ENCODE data around the gene MYOM3.
"Not testable (repeated sequence)": the region's sequence is repeated elsewhere in the genome, so short reads cannot be mapped to it uniquely, and the experiment has no call there.

The MYOM3 gene

DNA sequence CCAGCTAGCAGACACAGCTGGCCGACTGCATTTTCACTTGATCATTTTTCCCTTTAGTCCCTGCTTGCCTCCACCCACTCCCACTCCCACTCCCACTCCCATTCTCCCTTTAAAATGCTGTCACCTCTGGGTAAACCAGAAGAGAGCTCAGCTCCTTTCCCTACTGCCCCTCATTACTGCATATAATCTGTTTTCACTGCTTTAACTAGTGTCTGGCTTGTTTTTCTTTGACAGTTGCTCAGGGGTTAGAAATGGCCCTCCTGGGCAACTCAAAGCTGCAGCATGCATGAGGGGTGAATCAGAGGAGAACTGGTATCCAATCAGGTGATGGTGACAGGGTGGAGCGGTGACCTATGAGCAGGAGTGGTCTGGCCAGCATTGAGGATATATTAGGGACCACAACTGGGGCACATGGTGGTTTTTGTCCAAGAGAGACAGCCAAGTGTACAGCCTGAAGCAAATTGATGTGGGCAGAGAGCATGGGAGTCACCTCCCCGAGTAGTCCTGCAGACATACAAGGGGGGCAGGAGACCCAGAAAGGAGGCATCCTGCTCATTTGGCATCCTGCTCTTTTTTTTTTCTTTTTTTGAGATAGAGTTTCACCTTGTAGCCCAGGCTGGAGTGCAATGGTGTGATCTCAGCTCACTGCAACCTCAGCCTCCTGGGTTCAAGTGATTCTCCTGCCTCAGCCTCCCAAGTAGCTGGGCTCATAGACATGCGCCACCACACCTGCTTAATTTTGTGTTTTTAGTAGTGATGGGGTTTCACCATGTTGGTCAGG, 89.2 kb downstream of the MYOM3 start:
- DNase-seq: no peak

DNA sequence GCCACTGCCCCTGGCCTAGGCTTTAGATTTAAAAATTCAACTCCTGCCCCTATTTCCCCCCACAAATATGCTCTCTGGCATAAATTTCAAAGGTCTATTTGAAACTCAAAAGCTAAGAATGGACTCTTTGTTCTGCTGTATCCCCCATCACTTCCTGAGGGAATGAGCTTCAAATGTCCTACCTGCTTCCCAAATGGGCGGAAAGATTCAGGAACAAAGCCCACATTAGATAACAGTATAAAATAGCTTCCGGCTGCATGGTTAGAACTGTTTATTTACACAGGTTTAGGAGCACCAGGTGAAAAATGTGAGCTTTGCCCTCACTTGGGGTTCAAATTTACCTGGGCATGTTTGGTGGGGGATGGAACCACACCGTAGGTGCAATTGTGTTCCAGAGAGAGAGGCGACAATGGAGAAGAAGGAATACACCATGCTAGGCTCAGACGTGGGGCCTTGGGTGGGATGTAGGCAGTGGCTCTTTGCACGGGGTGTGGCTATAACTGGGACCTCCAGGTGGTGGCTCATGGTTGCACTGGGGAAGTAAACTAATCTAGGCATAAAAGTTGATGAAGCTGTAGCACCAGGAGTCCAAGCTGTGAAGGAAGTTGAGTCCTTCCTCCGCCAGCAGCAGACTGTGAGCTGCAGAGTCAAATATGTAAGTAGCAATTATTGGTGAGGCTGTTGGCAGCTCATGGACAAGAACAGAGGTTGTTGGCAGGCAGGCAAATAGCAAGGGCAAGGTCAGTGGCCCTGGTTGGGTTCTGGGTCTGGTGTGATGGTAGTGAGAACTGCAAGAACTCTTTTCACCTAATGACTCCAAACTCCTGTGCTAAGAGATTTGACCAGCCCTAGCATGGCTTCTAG, 90.3 kb downstream of the MYOM3 start:
- DNase-seq: no peak

DNA sequence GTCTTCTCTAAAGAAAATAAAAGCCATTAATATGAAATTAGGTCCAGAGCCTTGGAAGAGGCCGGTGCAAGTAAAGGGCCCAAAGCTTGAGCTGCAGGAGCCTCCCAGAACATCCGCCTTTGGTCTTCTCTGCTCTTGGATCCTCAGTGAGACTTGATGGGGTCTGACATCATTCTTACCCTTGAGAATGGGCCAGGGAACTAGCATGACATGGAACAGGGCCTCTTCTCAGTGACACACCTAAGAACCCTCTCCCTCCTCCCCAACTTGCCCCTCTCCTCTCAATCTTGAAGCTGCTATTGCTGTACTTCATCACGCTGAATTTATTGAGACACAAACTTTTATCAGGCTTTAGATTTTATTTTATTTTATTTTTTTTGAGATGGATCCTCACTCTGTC, 91.5 kb downstream of the MYOM3 start:
- no peak for DNase-seq

DNA sequence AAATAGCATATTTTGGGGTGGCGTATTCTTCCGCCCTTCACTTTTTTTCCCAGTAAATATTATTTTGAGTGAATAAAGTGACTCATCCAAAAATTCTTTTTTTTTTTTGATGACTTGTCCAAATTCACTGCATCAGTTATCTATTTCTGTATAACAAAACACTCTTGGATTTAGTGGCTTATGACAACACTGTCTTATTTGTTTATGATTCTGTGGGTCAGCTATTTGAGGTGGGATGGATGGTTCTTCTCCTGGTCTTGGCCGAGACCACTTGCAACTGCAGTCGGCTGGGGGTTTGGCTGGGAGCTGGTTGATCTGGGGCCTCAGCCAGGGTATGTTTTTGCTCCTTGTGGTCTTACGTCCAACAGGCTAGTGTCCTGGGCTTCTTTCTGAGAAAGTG, 91.9 kb downstream of the MYOM3 start:
- no peak for DNase-seq

DNA sequence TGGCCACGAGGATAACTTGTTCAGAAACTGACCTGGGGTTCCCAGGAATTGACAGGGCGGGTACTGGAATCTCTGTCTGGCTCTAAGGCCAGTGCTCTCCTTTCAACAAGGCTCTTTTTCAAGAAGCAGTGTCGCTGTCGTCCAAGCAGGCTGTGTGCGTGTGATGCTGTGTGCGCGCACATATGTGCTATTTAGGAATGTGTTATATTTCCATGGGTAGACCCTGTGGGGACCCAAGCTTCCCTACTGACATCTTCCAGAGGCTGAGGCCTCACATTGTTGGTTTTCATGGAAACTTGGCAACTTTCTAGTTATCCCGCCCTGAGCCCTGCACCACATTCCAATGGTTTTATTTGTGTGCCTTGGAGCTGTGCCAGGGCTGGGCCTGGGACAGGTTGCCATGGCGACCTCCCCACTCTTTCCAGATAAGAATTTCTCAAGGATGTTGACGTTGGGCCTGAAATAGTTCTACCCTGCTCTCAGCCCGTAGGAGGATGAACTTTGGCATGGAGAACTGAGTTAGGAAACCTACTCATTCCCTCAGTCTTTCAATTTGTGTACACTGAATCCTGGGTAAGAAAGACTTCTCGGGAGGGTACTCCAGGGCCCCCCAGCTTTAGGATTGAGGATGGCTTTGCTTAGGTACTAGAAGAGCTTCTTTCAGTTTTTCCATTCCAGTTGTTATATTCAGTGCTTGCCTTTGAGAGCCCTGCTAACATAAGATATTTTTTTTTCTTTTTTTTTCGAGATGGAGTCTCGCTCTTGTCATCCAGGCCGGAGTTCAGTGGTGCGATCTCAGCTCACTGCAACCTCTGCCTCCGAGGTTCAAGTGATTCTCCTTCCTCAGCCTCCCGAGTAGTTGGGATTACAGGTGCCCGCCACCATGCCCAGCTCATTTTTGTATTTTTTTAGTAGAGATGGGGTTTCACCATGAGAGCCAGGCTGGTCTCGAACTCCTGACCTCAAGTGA, 93.0 kb downstream of the MYOM3 start:
- DNase-seq: no peak

DNA sequence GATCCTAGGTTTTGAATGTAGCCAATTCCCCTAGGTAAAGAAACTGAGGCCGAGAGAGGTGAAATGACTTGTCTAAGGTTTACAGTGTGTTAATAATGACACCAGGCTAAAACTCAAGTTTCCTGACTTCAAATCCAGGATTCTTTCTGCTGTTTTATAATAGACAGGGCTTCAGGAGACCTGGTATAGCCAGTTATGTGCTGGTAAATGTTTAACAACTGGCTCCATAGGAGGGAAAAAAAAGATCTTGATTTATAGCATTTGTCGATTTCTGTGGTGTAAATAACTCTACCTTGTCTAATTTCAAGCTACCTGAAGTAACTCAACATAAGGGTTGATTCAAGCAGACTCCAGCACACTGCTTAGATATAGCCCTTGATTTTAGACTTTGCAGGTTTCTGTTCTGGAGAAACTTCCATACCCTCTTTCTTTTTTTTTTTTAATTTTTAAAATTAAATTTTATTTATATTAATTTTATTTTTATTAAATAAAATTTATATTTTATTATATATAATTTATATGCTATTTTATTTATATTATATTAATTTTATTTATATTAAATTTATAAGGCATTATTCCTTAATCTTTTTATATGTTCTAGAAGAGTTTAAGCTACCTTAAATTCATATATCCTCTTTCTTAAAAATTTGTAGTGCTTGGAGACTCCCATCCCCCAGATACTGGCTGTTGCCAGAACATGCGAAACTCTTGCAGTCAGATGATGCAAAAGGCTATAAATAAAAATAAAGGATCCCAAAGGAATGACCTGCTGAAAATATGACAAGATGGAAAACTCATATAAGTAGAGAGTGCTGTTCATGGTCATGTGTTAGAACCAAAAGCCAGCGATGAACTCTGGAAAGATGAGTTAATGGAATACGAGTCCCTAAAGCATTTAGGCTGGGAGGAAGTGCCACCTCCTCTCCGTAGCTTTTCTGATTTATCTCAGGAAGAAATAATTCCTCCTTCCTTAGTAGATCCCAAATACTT, 96.4 kb downstream of the MYOM3 start:
- DNase-seq: no peak

DNA sequence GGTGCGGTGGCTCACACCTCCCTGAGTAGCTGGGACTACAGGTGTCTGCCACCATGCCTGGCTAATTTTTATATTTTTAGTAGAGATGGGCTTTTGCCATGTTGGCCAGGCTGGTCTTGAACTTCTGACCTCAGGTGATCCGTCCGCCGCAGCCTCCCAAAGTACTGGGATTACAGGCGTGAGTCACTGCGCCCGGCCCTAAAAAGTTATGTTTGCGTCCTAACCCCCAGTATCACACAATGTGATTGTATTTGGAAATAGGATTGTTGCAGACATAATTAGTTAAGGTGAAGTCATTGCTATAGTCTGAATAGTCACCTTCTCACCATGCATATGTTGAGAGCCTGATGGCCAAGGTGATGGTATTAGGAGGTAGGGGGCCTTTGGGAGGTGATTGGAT, 99.1 kb downstream of the MYOM3 start:
- DNase-seq: not testable (repeated sequence)

DNA sequence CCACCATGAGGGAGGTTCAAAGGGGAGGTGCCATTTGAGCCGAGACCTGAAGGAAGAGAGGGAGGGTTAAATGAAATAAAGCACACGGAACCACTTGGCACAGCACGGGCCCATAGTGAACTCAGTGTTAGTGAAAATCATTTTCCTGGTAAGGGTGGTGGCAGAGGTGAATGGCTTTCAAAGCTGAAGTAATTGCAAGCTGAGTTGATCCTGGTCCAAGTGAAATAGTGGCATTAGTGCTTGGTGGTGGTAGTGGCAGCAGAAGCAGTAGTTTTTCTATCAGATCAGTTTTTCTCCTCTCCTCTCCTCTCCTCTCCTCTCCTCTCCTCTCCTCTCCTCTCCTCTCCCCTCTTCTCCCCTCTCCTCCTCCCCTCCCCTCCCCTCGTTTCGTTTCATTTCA, 101.3 kb downstream of the MYOM3 start:
- no peak for DNase-seq

DNA sequence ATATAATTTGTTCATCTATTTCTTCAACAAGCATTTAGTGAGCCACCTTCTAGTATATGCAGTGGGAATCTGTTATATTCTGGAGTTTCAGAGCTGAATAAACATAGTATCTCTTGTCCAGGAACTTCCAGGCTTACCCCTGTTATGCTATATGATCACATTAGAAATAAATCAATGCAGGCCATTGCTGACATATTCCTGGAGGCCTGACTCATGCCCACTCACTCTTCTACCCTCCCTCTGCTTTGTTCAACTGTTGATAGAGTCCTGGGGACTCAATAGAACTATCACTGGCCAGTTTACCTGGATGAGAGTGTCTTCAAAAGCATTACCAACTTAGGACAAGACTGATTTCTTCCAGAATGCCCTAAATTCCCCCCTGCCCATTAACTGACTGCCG, 102.5 kb downstream of the MYOM3 start:
- no peak for DNase-seq

DNA sequence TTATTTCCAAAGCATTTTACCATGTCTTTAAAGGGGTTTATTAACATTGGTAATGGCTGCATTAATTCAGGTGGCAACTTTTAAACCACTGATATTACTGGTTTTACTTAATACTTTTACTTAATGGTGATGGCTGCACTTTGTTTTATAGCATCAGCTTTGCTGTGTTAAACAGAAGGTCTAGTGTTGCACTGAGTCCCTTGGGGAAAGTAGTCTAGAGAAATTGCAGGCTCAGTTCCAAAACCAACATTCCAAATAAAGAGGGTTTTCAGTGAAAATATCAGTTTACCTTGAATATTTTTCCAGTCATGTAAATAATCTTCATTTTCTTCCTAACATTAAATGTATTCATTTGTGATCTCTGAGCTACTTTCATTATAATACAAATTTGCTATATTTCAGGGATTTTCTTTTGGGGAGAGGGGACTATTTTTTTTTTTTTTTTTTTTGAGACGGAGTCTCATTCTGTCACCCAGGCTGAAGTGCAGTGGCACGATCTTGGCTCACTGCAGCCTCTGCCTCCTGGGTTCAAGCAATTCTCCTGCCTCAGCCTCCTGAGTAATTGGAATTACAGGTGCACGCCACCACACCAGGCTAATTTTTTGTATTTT, 103.3 kb downstream of the MYOM3 start:
- not testable (repeated sequence) for DNase-seq

DNA sequence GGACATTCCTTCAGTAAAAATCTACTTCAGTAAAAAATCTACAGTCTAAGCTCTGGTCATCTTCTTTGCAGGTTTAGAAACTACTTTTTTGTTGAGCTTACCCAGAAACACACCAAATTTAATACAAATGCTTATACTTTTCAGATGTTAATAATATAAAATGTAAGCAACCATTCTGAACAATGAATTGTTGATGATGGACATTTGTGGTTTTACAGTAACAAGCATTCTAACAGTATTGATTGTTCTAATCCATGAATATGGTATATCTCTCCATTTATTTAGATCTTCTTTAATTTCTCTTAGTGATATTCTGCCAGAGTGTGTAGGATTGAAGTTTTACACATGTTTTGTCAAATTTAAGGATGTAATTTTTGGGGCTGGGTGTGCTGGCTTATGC, 104.9 kb downstream of the MYOM3 start:
- no peak for DNase-seq
